Choroid plexus epithelial cell (primary cell): ENCODE results near the gene LRRC4C.
A peak's percentile ranks its signal among the peaks of the same experiment; 100 is the strongest.

Experiments
- DNase-seq: peaks from one replicate; pipeline ENCODE4 v3.0.0-alpha.2; 2010; ENCODE audit warnings: low read depth
- H3K4me3 ChIP-seq: 2 replicates; pipeline ENCODE4 v1.5.1; 2011; ENCODE audit warnings: low read depth, mild to moderate bottlenecking, control low read depth, low read length, moderate library complexity
- TF ChIP-seq, protein P1 (sequence below): conservative IDR thresholded peaks from 2 replicates; pipeline ENCODE4 v1.5.1; 2011; ENCODE audit warnings: low read depth, mild to moderate bottlenecking, control low read depth, inconsistent platforms, low read length, moderate library complexity

Gene LRRC4C

DNA sequence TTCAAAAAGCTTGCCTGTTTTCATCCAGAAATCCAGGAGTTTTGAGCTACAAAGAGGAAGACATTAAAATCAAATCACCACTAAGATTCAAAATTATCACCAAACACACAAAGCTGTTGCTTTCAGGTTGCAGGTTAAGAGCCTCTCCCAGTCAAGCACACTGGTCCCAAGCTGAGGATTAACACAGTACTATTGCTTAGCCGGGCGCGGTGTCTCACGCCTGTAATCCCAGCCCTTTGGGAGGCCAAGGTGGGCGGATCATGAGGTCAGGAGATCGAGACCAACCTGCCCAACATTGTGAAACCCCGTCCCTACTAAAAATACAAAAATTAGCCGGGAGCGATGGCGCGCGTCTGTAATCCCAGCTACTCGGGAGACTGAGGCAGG is 1165.1 kb downstream of the LRRC4C start:
- DNase-seq, result no peak
- TF ChIP-seq, protein P1, sequence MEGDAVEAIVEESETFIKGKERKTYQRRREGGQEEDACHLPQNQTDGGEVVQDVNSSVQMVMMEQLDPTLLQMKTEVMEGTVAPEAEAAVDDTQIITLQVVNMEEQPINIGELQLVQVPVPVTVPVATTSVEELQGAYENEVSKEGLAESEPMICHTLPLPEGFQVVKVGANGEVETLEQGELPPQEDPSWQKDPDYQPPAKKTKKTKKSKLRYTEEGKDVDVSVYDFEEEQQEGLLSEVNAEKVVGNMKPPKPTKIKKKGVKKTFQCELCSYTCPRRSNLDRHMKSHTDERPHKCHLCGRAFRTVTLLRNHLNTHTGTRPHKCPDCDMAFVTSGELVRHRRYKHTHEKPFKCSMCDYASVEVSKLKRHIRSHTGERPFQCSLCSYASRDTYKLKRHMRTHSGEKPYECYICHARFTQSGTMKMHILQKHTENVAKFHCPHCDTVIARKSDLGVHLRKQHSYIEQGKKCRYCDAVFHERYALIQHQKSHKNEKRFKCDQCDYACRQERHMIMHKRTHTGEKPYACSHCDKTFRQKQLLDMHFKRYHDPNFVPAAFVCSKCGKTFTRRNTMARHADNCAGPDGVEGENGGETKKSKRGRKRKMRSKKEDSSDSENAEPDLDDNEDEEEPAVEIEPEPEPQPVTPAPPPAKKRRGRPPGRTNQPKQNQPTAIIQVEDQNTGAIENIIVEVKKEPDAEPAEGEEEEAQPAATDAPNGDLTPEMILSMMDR, result no peak
- no peak overlapping the region for H3K4me3 ChIP-seq

DNA sequence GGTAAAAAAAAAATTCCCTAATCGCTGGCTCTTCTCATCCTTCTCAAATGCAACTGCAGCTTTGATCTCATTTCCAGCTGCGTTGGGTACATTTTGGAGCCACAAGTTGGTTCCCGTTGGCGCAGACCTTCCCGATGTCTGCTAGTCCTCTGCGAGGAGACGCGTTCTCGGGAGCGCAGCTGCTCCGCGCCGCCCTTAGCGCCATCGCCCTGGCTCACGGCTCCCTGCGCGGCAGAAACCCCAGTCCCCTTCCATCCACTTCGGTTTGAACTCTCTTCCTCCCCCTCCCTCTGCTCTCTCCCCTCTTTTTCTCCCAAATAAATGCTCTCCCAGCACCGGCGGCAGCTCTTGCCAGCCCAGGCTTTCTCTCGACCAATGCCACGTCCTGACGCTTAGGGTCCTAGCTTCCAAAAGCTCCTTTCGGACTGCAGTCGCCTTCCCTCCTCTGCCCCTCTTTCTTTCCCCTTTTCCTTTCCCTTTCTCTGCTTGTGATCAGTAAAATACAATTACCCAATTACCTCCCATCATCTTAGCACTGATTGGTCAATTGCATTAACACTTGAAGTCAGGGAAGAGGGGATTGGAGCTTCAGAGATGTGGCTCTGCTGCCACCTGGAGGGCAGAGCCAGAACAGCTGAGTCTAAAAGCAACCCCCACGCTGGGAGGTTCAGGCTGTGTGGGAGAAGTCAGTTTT is 1165.7 kb downstream of the LRRC4C start:
- peak overlapping the region; percentile 74 for H3K4me3 ChIP-seq
- TF ChIP-seq, protein P1, result peak; percentile 99
- DNase-seq, result peak; percentile 95

DNA sequence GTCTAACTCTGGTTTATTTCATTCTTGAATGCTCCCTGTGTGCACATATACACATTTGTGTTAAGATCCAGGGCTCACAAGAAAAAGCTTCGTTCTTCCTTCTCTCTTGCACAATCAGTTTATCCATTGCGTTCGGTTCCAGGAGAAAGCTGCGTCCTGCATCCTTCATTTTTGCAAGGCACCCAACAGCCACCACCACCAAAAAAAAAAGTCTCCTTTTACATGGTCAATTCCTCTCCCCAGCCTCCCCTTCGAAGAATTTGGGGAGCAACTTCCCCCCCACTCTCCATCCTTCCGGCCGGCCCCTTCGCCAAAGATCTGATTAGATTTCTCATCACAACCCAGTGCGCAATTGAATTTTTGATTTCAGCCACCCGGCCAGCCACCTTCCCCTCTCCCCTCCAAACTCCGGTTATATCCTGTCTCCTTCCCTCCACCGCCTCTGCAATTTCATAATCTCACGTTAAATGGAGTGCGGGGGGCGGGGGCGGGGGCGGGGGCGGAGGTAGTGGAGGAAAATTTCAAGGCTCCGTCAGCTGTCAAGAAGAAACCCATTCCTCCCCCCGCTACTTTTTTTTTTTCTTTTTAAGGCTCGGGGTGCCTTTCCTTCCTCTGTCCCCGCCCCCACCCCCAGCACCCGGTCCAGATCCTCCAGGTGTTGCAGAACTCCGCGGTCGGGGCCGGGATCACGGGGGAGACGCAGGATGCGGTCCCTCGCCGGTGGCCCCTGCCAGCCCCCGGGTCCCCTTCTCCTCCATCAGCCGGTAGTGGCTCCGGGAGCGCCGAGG is 1166.5 kb downstream of the LRRC4C start:
- peak overlapping the region; percentile 74 for H3K4me3 ChIP-seq
- TF ChIP-seq, protein P1, result no peak
- no peak for DNase-seq

DNA sequence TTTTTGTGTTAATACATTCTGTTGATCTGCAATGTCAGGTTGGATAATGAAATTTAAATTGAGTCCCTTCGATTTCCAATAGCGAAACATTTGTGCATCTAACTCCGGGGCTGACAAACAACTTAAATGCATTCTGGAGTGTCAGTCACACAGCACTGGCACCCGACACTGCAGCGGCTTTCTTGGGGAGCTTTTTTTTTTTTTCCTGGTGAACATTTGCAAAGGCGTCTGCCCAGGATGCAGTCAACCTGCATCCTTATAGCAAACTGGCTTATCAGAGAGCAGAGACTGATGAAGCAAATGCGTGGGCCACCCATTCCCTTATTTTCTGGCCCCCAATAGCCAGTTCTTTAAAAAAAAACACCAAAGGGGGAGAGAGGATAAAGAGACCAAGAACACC is 1167.7 kb downstream of the LRRC4C start:
- TF ChIP-seq, protein P1, result no peak
- no peak overlapping the region for H3K4me3 ChIP-seq
- no peak for DNase-seq

DNA sequence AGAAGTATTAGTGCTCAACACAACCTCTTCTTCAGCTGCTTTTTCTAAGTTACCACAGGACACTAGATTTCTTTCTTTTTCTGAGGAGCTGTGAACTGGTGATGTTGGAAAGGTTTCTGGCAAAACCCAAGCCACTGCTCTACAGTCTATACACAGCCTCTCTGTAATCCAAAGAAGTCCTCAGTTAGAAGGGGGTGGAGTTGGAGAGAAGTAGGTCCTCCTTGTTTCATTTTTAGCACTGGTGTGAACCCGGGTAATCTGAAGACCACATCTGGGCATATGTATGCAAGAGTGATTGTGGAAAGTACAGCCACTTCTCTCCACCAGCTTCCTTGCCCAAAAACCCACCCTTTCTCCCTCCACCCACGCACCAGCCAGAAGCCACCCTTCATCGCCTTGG is 1168.1 kb downstream of the LRRC4C start:
- TF ChIP-seq, protein P1, result no peak
- no peak for DNase-seq
- no peak overlapping the region for H3K4me3 ChIP-seq

DNA sequence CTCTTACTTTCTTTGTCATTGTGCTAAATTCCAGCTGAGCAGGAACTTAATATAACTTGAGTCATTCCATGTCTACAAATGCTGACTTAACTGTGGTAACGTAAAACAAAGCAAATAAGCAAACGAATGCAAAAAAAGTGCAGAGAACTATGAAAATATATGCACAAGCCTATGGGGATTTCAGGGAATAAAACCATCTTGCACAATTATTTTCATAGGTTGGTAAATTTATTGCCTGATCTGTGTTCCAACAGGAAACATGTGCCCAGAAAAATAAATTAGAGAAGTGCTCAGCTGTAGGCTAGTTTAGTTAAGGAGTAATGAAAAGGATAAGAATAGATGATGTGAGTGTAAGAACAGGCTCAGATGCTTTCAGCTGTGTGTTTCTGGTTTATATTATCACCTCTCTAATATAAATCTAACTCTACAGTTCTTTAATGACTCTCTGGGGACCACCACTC is 1169.3 kb downstream of the LRRC4C start:
- H3K4me3 ChIP-seq, result no peak overlapping the region
- TF ChIP-seq, protein P1, result no peak
- DNase-seq, result no peak

DNA sequence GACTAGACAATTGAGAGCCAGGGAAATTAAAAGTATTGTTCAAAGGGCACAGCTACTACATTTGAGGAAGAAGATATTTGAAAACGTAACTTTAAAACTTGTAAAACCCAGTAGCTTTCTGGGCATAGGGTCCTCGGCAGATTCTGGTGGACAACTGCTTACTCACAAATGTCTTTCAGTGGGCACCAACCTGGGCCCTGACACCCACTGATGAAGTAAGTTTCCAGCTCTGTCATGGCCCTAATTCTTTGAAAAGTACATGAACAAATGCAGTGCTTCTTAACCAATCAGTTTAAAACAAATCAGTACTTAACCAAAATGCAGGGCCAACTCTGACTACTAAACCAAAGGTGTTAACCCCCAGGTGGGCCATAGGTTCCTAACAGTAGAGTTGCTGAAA is 1170.1 kb downstream of the LRRC4C start:
- no peak for DNase-seq
- TF ChIP-seq, protein P1, result no peak
- H3K4me3 ChIP-seq, result no peak overlapping the region
